Trophoblast cell (in vitro differentiated cells and primary cell): ENCODE data around the gene ZSCAN4. TPM values are rescaled to one million over a fixed set of nuclear protein-coding genes. Genes with fewer than 3 reads are reported as not detected.
A peak's percentile ranks its signal among the peaks of the same experiment; 100 is the strongest.

Source experiments
- DNase-seq, 2 donors: peaks; one replicate each; pipeline ENCODE4 v3.0.0-alpha.2; 2016
- H2AFZ ChIP-seq: 2 replicates; pipeline ENCODE4 v1.6.1; 2013; ENCODE audit warnings: low read length, moderate library complexity, mild to moderate bottlenecking; ENCODE audit not compliant: insufficient read depth, poor library complexity
- H2AK5ac ChIP-seq: 2 replicates; pipeline ENCODE4 v1.6.1; 2013; ENCODE audit warnings: mild to moderate bottlenecking, low read length
- H2BK120ac ChIP-seq: 2 replicates; pipeline ENCODE4 v1.6.1; 2013; ENCODE audit warnings: low read length, mild to moderate bottlenecking, moderate library complexity; ENCODE audit not compliant: insufficient read depth, poor library complexity
- H2BK12ac ChIP-seq: 2 replicates; pipeline ENCODE4 v1.6.1; 2013; ENCODE audit warnings: mild to moderate bottlenecking, low read length, moderate library complexity
- H2BK5ac ChIP-seq: 2 replicates; pipeline ENCODE4 v1.6.1; 2013; ENCODE audit warnings: low read length, low read depth, moderate library complexity, mild to moderate bottlenecking; ENCODE audit not compliant: poor library complexity
- H3K14ac ChIP-seq: 2 replicates; pipeline ENCODE4 v1.6.1; 2013; ENCODE audit warnings: mild to moderate bottlenecking, low read length
- H3K18ac ChIP-seq: 2 replicates; pipeline ENCODE4 v1.6.1; 2013; ENCODE audit warnings: mild to moderate bottlenecking, low read length
- H3K23ac ChIP-seq: 2 replicates; pipeline ENCODE4 v1.6.1; 2013; ENCODE audit warnings: low read length
- H3K27ac ChIP-seq: 2 replicates; pipeline ENCODE4 v1.5.1; 2013; ENCODE audit warnings: low read depth, mild to moderate bottlenecking, inconsistent platforms, low read length, moderate library complexity
- H3K27me3 ChIP-seq: 2 replicates; pipeline ENCODE4 v1.6.1; 2013; ENCODE audit warnings: inconsistent platforms, mild to moderate bottlenecking, low read length, moderate library complexity; ENCODE audit not compliant: insufficient read depth
- H3K36me3 ChIP-seq, 2 experiments: 1 replicate in 1 of 2; 2 replicates in 1 of 2; pipeline ENCODE4 v1.6.1; 2013; ENCODE audit warnings: low read length in 2 of 2, mild to moderate bottlenecking in 2 of 2, moderate library complexity in 1 of 2; ENCODE audit not compliant: insufficient read depth in 2 of 2, control insufficient read depth in 1 of 2
- H3K4ac ChIP-seq: 2 replicates; pipeline ENCODE4 v1.6.1; 2013; ENCODE audit warnings: low read depth, mild to moderate bottlenecking, low read length, moderate library complexity
- H3K4me1 ChIP-seq, 2 experiments: 1 replicate in 1 of 2; 2 replicates in 1 of 2; pipeline ENCODE4 v1.6.1; 2013; ENCODE audit warnings: low read length in 2 of 2, mild to moderate bottlenecking in 2 of 2, moderate library complexity in 1 of 2; ENCODE audit not compliant: insufficient read depth in 2 of 2, control insufficient read depth in 1 of 2
- H3K4me2 ChIP-seq: 2 replicates; pipeline ENCODE4 v1.6.1; 2013; ENCODE audit warnings: inconsistent platforms, mild to moderate bottlenecking, low read length, moderate library complexity
- H3K4me3 ChIP-seq: 2 replicates; pipeline ENCODE4 v1.5.1; 2013; ENCODE audit warnings: mild to moderate bottlenecking, low read depth, low read length, inconsistent platforms
- H3K79me1 ChIP-seq: one replicate; pipeline ENCODE4 v1.6.1; 2013; ENCODE audit warnings: low read length
- H3K79me2 ChIP-seq: 2 replicates; pipeline ENCODE4 v1.6.1; 2013; ENCODE audit warnings: low read length, mild to moderate bottlenecking; ENCODE audit not compliant: control insufficient read depth, insufficient read depth, poor library complexity
- H3K9ac ChIP-seq: 2 replicates; pipeline ENCODE4 v1.6.1; 2013; ENCODE audit warnings: mild to moderate bottlenecking, low read length
- H3K9me3 ChIP-seq: 2 replicates; pipeline ENCODE4 v1.6.1; 2013; ENCODE audit warnings: low read depth, mild to moderate bottlenecking, control low read depth, inconsistent platforms, low read length; ENCODE audit not compliant: insufficient read depth
- H4K12ac ChIP-seq: 2 replicates; pipeline ENCODE4 v1.6.1; 2013; ENCODE audit warnings: low read depth, mild to moderate bottlenecking, low read length, moderate library complexity
- H4K8ac ChIP-seq: 2 replicates; pipeline ENCODE4 v1.6.1; 2013; ENCODE audit warnings: low read depth, mild to moderate bottlenecking, low read length, moderate library complexity
- H4K91ac ChIP-seq: one replicate; pipeline ENCODE4 v1.6.1; 2013; ENCODE audit warnings: low read depth, mild to moderate bottlenecking, low read length, moderate library complexity
- WGBS: extraction: QIAGEN DNeasy Blood & Tissue Kit; methylation state at CpG from one replicate; pipeline ENCODE4 v1.1.7; 2013; ENCODE audit warnings: missing lambda C conversion rate; ENCODE audit not compliant: insufficient read length, insufficient coverage; ENCODE audit errors: extremely low coverage; 5-methylcytosine and 5-hydroxymethylcytosine counted together
- polyA plus RNA-seq: library from polyadenylated mRNA; stranded (reverse); fragments of 200-250 nt; gene quantifications from 2 replicates; pipeline ENCODE4 v1.2.3, GENCODE V29; 2013

ZSCAN4 gene
- polyA plus RNA-seq = 2.2 TPM in 2 replicates

GRCh38 chr19:57668635-57669034 lies at the start of gene ZSCAN4:
Gene ZSCAN4 (plus strand): TSS chr19:57668935. CDS start chr19:57676146, 7,211 bp downstream.
- H3K4me3 ChIP-seq = no peak within 1 kb of the TSS
- no peak within 1 kb of the TSS for H2BK12ac ChIP-seq
- H2BK120ac ChIP-seq = no peak within 1 kb of the TSS
- no peaks in the 10 kb centered on the region for H3K79me2 ChIP-seq
- peaks cover 3% of the 10 kb centered on the region for H3K79me1 ChIP-seq
- no peak within 1 kb of the TSS for H3K4ac ChIP-seq
- peaks cover 2% of the 10 kb centered on the region for H3K9me3 ChIP-seq
- no peak within 1 kb of the TSS for H2BK5ac ChIP-seq
- no peak within 1 kb of the TSS for H2AK5ac ChIP-seq
- WGBS = no CpG with 5 or more reads among the region's 2 CpGs
- H2AFZ ChIP-seq = no peak within 1 kb of the TSS
- peak within 1 kb of the TSS; percentile 75 for H3K23ac ChIP-seq
- no peak within 1 kb of the TSS for H3K9ac ChIP-seq
- H3K14ac ChIP-seq = no peak within 1 kb of the TSS
- H3K27ac ChIP-seq = no peak within 1 kb of the TSS
- H3K18ac ChIP-seq = no peak within 1 kb of the TSS
- no peak within 1 kb of the TSS for H4K91ac ChIP-seq
- H4K12ac ChIP-seq = no peak within 1 kb of the TSS
- no peaks in the 10 kb centered on the region for H3K27me3 ChIP-seq
- no peak within 1 kb of the TSS for H3K4me2 ChIP-seq
- no peaks in the 10 kb centered on the region for H3K36me3 ChIP-seq
- no peaks in the 10 kb centered on the region for H3K4me1 ChIP-seq
- H4K8ac ChIP-seq = no peak within 1 kb of the TSS
- no peak for DNase-seq

- Histone ChIP-seq H2BK120ac (no peak overlapping the region), H2AFZ (no peak overlapping the region), H4K8ac (no peak overlapping the region), H4K91ac (no peak overlapping the region), H3K36me3 (peaks cover 43 to 72% of the 10 kb centered on the region in 2 experiments), H3K27ac (no peak overlapping the region), H3K4ac (no peak overlapping the region), H3K14ac (no peak overlapping the region), H2AK5ac (no peak overlapping the region), H3K18ac (no peak overlapping the region), H3K9ac (no peak overlapping the region), H3K4me2 (no peak overlapping the region), H3K79me2 (no peaks in the 10 kb centered on the region), H3K9me3 (peaks cover 49% of the 10 kb centered on the region), H3K4me1 (no peaks in the 10 kb centered on the region), H3K23ac (no peak overlapping the region), H3K79me1 (no peaks in the 10 kb centered on the region), H2BK12ac (no peak overlapping the region), H3K27me3 (no peaks in the 10 kb centered on the region), H4K12ac (no peak overlapping the region), H2BK5ac (no peak overlapping the region), H3K4me3 (peak overlapping the region; percentile 6)
- no CpG with 5 or more reads among the region's 10 CpGs for WGBS
- DNase-seq = no peak
Observed at GRCh38 chr19:57620673-57621348, 47.9 kb upstream of the ZSCAN4 start.

GRCh38 chr19:57623091-57623490 lies 45.6 kb upstream of the ZSCAN4 start:
- Histone ChIP-seq H3K4me1 (no peaks in the 10 kb centered on the region), H3K27ac (no peak overlapping the region), H2BK5ac (no peak overlapping the region), H3K79me1 (no peaks in the 10 kb centered on the region), H3K9ac (no peak overlapping the region), H3K27me3 (no peaks in the 10 kb centered on the region), H2BK120ac (no peak overlapping the region), H3K36me3 (peaks cover 29 to 51% of the 10 kb centered on the region in 2 experiments), H3K4ac (no peak overlapping the region), H3K18ac (no peak overlapping the region), H3K4me2 (no peak overlapping the region), H3K79me2 (no peaks in the 10 kb centered on the region), H3K23ac (no peak overlapping the region), H3K9me3 (peaks cover 33% of the 10 kb centered on the region), H2BK12ac (no peak overlapping the region), H3K14ac (no peak overlapping the region), H4K91ac (no peak overlapping the region), H2AK5ac (no peak overlapping the region), H4K8ac (no peak overlapping the region), H2AFZ (no peak overlapping the region), H4K12ac (no peak overlapping the region), H3K4me3 (no peak overlapping the region)
- no peak for DNase-seq

GRCh38 chr19:57632987-57633831 lies 35.5 kb upstream of the ZSCAN4 start, which contains the start of gene ZNF211:
Gene ZNF211 (plus strand): TSS chr19:57633168. CDS start chr19:57633347, 179 bp downstream.
- peak; percentile 89 to 97 for DNase-seq

More at GRCh38 chr19:57632987-57633831, 35.5 kb upstream of the ZSCAN4 start, which contains the start of gene ZNF211:
- Histone ChIP-seq H2AFZ (peak within 1 kb of the TSS; percentile 68), H3K14ac (peak within 1 kb of the TSS; percentile 70), H3K4me1 (peaks cover 5 to 7% of the 10 kb centered on the region in 2 experiments), H3K9ac (peak within 1 kb of the TSS; percentile 38), H4K8ac (peak within 1 kb of the TSS; percentile 79), H3K27ac (no peak within 1 kb of the TSS), H2BK12ac (no peak within 1 kb of the TSS), H3K79me1 (peaks cover 5% of the 10 kb centered on the region), H2AK5ac (peak within 1 kb of the TSS; percentile 35), H3K18ac (peak within 1 kb of the TSS; percentile 35), H4K91ac (peak within 1 kb of the TSS; percentile 63), H3K4ac (peak within 1 kb of the TSS; percentile 4), H3K36me3 (peaks cover 8 to 11% of the 10 kb centered on the region in 2 experiments), H3K4me2 (peak within 1 kb of the TSS; percentile 81), H3K4me3 (peak within 1 kb of the TSS; percentile 81), H3K9me3 (peaks cover 1% of the 10 kb centered on the region), H2BK120ac (peak within 1 kb of the TSS; percentile 8), H3K79me2 (peaks cover 7% of the 10 kb centered on the region), H3K27me3 (no peaks in the 10 kb centered on the region), H4K12ac (peak within 1 kb of the TSS; percentile 80), H2BK5ac (peak within 1 kb of the TSS; percentile 22), H3K23ac (no peak within 1 kb of the TSS)
- WGBS = no CpG with 5 or more reads among the region's 59 CpGs
